ENCODE measurements around the gene THOC7.

The THOC7 gene
- total RNA-seq: 11.2 to 42.4 (median 27.7) reads per million in 3 experiments

- DNase-seq: peak; percentile 73
Measured at GRCh38 chr3:63863150-63864007, at the start of gene THOC7, which contains the start of gene ATXN7. Gene THOC7 (minus strand): TSS chr3:63863805. CDS start chr3:63863790, 15 bp downstream. Gene ATXN7 (plus strand): TSS chr3:63863867. CDS start chr3:63912599, 48,732 bp downstream.

GRCh38 chr3:63912768-63913588 is 49.4 kb upstream of the THOC7 start:
- peak; percentile 43 for DNase-seq

GRCh38 chr3:63911873-63912767 is 48.5 kb upstream of the THOC7 start, which contains the start of gene SCAANT1:
Gene SCAANT1 (minus strand): TSS chr3:63912383.
- DNase-seq: peak; percentile 81

GRCh38 chr3:63911509-63911872 is 47.9 kb upstream of the THOC7 start:
- DNase-seq: no peak

DNA sequence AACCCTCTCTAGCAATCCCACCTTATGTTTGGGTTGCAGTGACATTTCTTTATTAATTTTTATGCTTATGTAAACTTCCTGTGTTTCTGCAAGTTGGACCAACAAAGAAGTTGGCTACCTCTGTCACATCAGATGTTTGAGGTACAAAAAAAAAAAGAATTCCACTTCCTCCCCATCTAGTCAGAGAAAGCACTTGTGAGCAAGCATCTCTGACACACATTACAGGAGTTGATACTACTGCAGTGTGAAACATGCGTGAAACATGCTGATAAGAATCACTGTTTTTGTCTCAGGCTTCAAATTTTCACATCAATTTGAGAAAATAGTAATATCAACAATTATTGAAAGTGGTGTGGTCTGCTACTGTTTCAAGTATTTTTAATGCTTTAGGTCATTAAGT is 47.3 kb upstream of the THOC7 start:
- peak; percentile 68 for DNase-seq

DNA sequence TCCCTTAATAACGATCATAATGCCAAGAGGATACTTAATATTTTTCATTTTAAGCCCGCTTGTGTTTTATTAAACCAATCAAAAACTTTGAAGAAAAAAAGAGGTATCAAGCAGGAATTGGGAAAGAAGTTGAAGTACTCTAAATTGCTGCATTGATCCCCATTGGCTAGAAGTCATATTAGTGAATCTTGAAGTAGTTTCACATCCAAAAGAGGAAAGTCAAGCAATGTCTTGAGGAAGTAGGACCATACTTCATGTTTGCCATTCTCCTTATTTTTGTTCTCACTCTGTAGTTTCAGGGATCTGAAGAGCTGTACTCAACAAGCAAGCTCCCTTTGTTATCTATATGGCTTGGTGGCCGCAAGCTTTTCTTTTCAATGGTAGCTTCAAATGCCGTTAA is 46.4 kb upstream of the THOC7 start:
- no peak for DNase-seq

GRCh38 chr3:63909431-63909830 is 45.8 kb upstream of the THOC7 start:
- DNase-seq: no peak

GRCh38 chr3:63908776-63909175 is 45.2 kb upstream of the THOC7 start:
- DNase-seq: no peak

- DNase-seq: no peak
Measured at GRCh38 chr3:63908081-63908736, 44.6 kb upstream of the THOC7 start.

DNA sequence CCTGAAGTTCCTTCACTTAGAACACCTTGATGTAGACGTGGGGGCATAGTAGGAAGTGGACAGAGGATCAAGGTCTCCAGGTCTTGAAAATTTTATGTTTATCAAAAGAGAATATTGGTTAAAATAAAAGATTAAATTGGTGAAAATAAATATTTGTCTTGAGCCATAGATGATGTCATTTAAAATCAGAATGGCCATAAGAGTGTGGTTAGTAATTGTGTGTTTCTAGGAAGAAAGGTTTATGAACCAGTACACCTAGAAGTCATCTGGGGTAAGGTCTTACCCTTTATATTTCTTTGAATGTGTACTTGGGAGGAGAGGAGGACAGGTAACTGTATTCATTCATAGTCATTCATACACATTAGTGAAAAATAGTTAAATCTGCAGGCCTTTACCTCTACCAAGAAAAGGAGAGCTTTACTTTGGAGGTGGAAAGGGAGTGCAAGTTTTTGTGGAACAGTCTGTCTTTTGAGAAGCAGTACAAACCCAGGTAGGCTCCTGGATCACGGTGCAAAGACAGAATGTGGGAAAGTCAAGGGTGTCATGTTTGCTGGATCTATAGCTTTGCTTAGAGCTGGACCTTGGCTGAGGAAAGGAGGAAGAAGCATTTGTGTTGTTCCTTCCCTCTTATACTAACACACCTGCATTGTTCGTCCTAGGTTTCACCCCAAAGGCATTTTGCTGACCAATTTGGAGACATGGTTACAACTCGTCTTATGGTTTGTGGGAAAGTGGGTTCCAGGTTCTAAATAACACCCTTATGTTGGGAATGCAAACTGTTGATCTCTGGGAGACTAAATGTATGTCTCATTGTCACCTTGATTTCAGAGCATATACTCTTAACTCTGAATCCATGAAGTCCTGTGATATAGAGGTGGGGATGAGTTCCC is 42.4 kb upstream of the THOC7 start:
- no peak for DNase-seq

DNA sequence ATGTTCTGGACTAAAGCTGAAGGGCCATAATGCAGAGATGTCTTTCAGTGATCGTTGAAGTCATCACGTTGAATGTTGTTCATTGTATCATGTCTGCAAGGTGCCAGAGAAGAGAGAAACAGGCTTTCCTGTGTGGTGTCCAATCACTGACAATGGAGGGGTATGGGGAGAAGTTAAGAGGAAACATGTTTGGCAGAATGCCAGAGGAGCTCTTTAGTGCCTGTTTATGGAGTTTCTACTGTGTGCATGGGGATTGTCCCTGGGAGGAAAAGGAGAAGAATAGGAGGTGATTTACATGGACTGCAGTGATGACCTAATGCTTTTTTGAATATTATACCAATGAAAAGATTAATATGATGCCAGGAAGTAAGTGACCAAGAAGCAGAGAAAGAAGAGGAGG is 36.9 kb upstream of the THOC7 start:
- DNase-seq: no peak

DNA sequence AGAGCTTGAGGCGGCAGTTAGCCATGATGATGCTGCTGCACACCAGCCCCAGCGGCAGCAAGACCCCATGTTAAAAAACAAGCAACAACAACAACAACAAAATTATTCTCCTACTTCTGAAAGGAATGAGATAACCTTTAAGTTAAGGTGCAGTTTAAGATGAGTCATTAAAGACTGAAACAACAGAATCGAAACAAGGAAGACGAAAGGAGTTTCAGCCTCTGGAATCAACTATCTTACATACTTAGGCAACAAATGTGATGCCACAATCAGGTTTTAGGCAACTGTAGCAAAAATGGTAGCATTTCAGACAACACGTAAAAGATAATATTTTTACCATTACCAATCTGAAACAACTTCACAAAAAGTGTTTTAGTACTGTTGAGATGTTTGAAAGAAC is 36.4 kb upstream of the THOC7 start:
- DNase-seq: no peak

DNA sequence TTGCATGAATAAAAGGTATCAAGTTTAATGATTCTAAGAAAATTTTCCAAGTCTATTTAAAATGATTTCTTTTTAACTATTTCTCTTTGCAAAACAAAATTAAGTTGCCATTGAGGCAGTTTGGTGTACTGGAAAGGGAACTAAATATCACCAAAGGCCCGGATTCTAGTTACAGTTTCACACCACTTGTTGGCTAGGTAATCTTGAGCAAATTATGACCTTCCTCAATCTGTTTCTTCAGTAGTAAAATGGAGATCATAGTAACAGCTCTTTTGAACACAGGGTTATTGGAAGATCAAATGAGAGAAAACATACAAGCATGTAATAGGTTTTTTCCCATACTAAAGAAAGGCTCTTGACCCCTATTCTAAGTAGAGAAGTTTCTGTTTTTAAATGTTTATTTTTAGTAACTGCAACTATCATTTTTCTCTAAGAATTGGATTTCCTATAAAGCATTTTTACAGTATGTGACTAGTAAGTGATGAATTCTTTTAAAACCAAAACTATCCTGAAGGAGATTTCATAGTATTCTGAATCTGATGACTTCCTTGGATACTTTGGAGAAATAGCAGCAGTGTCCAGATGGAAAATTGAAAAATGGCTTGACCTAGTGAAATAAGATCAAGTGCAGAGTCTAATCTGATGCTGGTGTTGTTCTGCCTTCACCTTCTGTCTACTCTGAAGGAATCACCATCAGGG is 32.9 kb upstream of the THOC7 start:
- no peak for DNase-seq

- DNase-seq: no peak
Measured at GRCh38 chr3:63895422-63896189, 32.0 kb upstream of the THOC7 start.

GRCh38 chr3:63892773-63893352 is 29.3 kb upstream of the THOC7 start:
- DNase-seq: no peak

DNA sequence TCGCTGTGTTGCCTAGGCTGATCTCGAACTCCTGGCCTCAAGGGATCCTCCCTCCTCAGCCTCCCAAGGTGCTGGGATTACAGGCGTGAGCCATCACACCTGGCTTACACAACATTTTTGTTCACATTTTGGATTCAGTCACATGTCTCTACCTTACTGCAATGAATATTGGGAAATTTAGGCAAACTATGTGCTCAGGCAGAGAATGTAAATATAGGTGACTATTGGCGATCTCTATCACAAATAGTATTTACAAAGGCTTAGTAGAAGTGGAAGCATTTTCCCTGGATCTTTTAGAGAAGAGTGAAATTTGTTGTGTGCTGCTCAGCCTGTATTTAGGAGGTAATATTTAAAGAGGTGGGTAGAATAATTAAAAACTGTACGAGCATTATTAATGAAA is 27.9 kb upstream of the THOC7 start:
- no peak for DNase-seq

DNA sequence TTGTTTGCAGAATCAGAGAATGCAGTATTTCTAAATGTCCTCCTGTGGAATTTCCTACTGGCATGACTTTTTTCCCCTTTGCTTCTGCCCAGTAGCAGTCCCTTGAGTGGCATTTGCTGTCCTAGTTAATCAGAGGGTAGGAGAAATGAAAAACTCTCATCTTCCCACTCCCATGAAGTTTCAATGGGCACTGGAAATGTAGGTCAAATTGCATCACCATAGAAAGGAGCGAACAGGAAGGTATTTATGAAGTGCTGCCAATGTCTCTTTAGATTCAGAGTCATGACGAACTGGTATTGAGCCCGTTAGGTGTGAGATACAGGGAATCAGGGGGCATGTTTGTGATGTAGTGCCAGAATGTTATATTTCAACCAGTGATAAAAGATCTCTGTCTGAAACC is 23.3 kb upstream of the THOC7 start:
- no peak for DNase-seq

GRCh38 chr3:63880653-63881052 is 17.0 kb upstream of the THOC7 start:
- no peak for DNase-seq

- no peak for DNase-seq
Measured at GRCh38 chr3:63878394-63879060, 14.9 kb upstream of the THOC7 start.

Data from central memory CD4-positive, alpha-beta T cell (primary cell).